ENCODE measurements around the gene KMT2B. TPM values are rescaled to one million over a fixed set of nuclear protein-coding genes. Genes with fewer than 3 reads are reported as not detected.

Gene KMT2B
- total and polyA plus RNA-seq, 2 of the 8 experiments (the other 6 are each of a cell fraction or from before 2014, with no cell fraction given) = 26.7 to 38.6 TPM

GRCh38 chr19:35713904-35714495, 3.8 kb upstream of the KMT2B start:
- no peak overlapping the region for H3K14ac ChIP-seq (ENCODE audit: insufficient read length)
- no peak overlapping the region; a peak in 2 of 4 replicates for H3K4me2 ChIP-seq (ENCODE audit: insufficient read depth in 1 of 2, low read depth in 2 of 2, low read length in 2 of 2)
- no peak for TF ChIP-seq CBX8 (IDR thresholded peaks at IDR 0.05; ENCODE audit: borderline replicate concordance, low read depth, low read length)
- no peak for TF ChIP-seq ZNF274 (IDR thresholded peaks at IDR 0.05; ENCODE audit: borderline replicate concordance, extremely low read depth, low read length)
- TF ChIP-seq ATF2 (IDR thresholded peaks at IDR 0.05; ENCODE audit: low read length) = no peak
- no peak for TF ChIP-seq ASH2L (IDR thresholded peaks at IDR 0.05; ENCODE audit: low read length)
- no peak for TF ChIP-seq RBBP5 (IDR thresholded peaks at IDR 0.05; ENCODE audit: borderline replicate concordance, low read depth, low read length)
- TF ChIP-seq CHD1 (IDR thresholded peaks at IDR 0.05; ENCODE audit: low read depth, low read length) = no peak

More at GRCh38 chr19:35713904-35714495, 3.8 kb upstream of the KMT2B start:
- Histone ChIP-seq H2AFZ (ENCODE audit: low read length) (no peak overlapping the region), H3K18ac (ENCODE audit: extremely low read depth, low read length) (no peak overlapping the region), H3K79me1 (ENCODE audit: low read depth, low read length) (peaks cover 3% of the 10 kb centered on the region; the same call in 1 of the 2 replicates), H3K4ac (replicated peaks; ENCODE audit: insufficient read length, low read depth, low read length) (no peak overlapping the region), H3K9me3 (ENCODE audit: insufficient read depth in 2 of 2, low read depth in 1 of 2, low read length in 1 of 2) (no peaks in the 10 kb centered on the region), H3K27me3 (replicated peaks in 1 of 4; ENCODE audit: control insufficient read depth in 3 of 4, extremely low read depth in 1 of 4, insufficient read depth in 3 of 4, low read length in 3 of 4) (no peaks in the 10 kb centered on the region), H2BK20ac (ENCODE audit: low read length) (no peak overlapping the region), H3K4me3 (ENCODE audit: extremely low read depth in 1 of 4, insufficient read depth in 2 of 4, low read depth in 3 of 4, low read length in 4 of 4) (no peak overlapping the region), H3K27ac (ENCODE audit: low read depth, low read length) (no peak overlapping the region), H3K23ac (ENCODE audit: insufficient read length) (no peak overlapping the region), H3K79me2 (ENCODE audit: control insufficient read depth in 1 of 2, insufficient read depth in 2 of 2, low read length in 2 of 2) (peaks cover 0 to 7% of the 10 kb centered on the region in 2 experiments; a peak in 3 of 4 replicates), H2BK120ac (replicated peaks; ENCODE audit: low read depth, low read length) (no peak overlapping the region), H4K8ac (ENCODE audit: extremely low read depth, insufficient read depth, low read length) (no peak overlapping the region), H3K36me3 (ENCODE audit: control insufficient read depth in 2 of 4, insufficient read depth in 4 of 4, low read length in 3 of 4) (no peaks in the 10 kb centered on the region), H3K4me1 (replicated peaks in 1 of 4; ENCODE audit: control insufficient read depth in 3 of 4, insufficient read depth in 4 of 4, low read length in 3 of 4) (peaks cover 0 to 32% (median 16%) of the 10 kb centered on the region in 4 experiments; a peak in 6 of 7 replicates), H4K5ac (ENCODE audit: insufficient read length, low read depth, low read length) (no peak overlapping the region), H4K91ac (replicated peaks; ENCODE audit: insufficient read length, low read length) (no peak overlapping the region), H3K9ac (replicated peaks in 1 of 4; ENCODE audit: extremely low read depth in 1 of 4, low read depth in 3 of 4, low read length in 3 of 4) (no peak overlapping the region), H3K23me2 (ENCODE audit: low read depth, low read length) (peaks cover 13% of the 10 kb centered on the region), H4K20me1 (replicated peaks in 1 of 2; ENCODE audit: control insufficient read depth in 1 of 2, insufficient read depth in 2 of 2, low read length in 2 of 2) (peaks cover 6 to 8% of the 10 kb centered on the region in 2 experiments), H2BK15ac (ENCODE audit: low read length) (no peak overlapping the region), H3K56ac (replicated peaks; ENCODE audit: insufficient read length, low read depth, low read length) (no peak overlapping the region), H2AK5ac (ENCODE audit: low read depth, low read length) (0 out of 2 replicates have a peak overlapping the region, but pooled peaks have one; percentile 7), H2BK5ac (ENCODE audit: low read depth, low read length) (no peak overlapping the region), H2BK12ac (ENCODE audit: low read depth, low read length) (no peak overlapping the region)
- no peak for FAIRE-seq
- WGBS, 2 experiments (ENCODE audit: extremely low coverage in 1 of 2, insufficient coverage in 1 of 2, insufficient read length in 1 of 2, insufficient replicate concordance in 2 of 2, low coverage in 1 of 2, low lambda C conversion rate in 2 of 2, missing lambda C conversion rate in 1 of 2) = 87% methylated on average over 12 of the region's 12 CpGs; no CpG with 5 or more reads in 1 of the 2 experiments
- POLR2A ChIA-PET (ENCODE audit: partially characterized antibody) = interaction anchor here (0.9 to 4.9 kb wide), 10 partner anchors 11 to 101 kb away, joined by 3 to 28 read pairs (median 4); partner anchors contain the start of genes HAUS5, PRODH2 and ZBTB32
- CTCF ChIA-PET (ENCODE audit: partially characterized antibody) = interaction anchor here (0.6 to 6.6 kb wide), 12 partner anchors 11 to 253 kb away, joined by 3 to 105 read pairs (median 3); partner anchors contain the start of gene ZBTB32
- no peak for DNase-seq (ENCODE audit: low read depth in 1 of 2, low spot score in 2 of 2)

Data from H1 (cell line).